ENCODE measurements around the gene MRPS6.

MRPS6 gene

DNA sequence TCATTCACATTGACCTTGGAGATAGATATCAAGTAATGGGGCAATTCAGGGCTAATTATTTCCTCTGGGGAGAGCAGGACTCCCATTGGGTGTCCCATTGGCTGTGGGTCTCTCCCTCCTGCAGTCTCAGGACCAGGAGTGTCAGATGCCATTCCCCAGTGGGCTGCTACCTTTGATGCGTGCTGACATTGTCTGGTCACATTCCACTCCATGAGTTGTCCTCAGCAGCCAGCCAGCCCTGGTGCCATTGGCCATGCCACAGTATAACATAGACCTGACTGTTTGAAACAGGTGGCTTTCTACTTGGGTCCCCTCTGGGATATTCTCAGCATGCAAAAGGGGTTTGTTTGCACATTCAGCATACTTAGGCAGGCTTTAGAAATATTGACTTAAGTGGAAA lies 118.5 kb downstream of the MRPS6 start:
- no peak overlapping the region for H3K9ac ChIP-seq
- no peaks in the 10 kb centered on the region for H3K4me1 ChIP-seq
- H2AFZ ChIP-seq, result no peak overlapping the region
- no peaks in the 10 kb centered on the region for H3K79me2 ChIP-seq
- TF ChIP-seq, protein P1, sequence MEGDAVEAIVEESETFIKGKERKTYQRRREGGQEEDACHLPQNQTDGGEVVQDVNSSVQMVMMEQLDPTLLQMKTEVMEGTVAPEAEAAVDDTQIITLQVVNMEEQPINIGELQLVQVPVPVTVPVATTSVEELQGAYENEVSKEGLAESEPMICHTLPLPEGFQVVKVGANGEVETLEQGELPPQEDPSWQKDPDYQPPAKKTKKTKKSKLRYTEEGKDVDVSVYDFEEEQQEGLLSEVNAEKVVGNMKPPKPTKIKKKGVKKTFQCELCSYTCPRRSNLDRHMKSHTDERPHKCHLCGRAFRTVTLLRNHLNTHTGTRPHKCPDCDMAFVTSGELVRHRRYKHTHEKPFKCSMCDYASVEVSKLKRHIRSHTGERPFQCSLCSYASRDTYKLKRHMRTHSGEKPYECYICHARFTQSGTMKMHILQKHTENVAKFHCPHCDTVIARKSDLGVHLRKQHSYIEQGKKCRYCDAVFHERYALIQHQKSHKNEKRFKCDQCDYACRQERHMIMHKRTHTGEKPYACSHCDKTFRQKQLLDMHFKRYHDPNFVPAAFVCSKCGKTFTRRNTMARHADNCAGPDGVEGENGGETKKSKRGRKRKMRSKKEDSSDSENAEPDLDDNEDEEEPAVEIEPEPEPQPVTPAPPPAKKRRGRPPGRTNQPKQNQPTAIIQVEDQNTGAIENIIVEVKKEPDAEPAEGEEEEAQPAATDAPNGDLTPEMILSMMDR (IDR thresholded peaks at IDR 0.05), result no peak
- no peak overlapping the region for H3K4me2 ChIP-seq (ENCODE audit: low read length)
- no peaks in the 10 kb centered on the region for H3K9me3 ChIP-seq (ENCODE audit: control insufficient read depth, low read length)
- no peaks in the 10 kb centered on the region for H3K36me3 ChIP-seq (ENCODE audit: control insufficient read depth, insufficient read depth, low read length)
- no peak overlapping the region for H3K27ac ChIP-seq
- H3K4me3 ChIP-seq (ENCODE audit: low read depth, low read length), result no peak overlapping the region
- H3K27me3 ChIP-seq (ENCODE audit: control insufficient read depth, insufficient read depth, low read length), result no peaks in the 10 kb centered on the region
